ENCODE measurements around the gene NKX2-3.

The NKX2-3 gene

GRCh38 chr10:99532687-99533495, at the start of gene NKX2-3:
NKX2-3 (plus strand) TSS chr10:99532942; CDS start chr10:99533132, 190 bp downstream.
- no peak within 1 kb of the TSS for H3K4me3 ChIP-seq (ENCODE audit: low read depth, low read length)

GRCh38 chr10:99484626-99485581, 47.8 kb upstream of the NKX2-3 start:
- no peak overlapping the region for H3K4me3 ChIP-seq (ENCODE audit: low read depth, low read length)

- H3K4me3 ChIP-seq (ENCODE audit: low read depth, low read length), result no peak overlapping the region
Measured at GRCh38 chr10:99487125-99487807, 45.5 kb upstream of the NKX2-3 start.

- H3K4me3 ChIP-seq (ENCODE audit: low read depth, low read length), result no peak overlapping the region
Measured at GRCh38 chr10:99489271-99489670, 43.5 kb upstream of the NKX2-3 start.

- no peak overlapping the region for H3K4me3 ChIP-seq (ENCODE audit: low read depth, low read length)
Measured at GRCh38 chr10:99497343-99498025, 35.3 kb upstream of the NKX2-3 start.

GRCh38 chr10:99506416-99506815, 26.3 kb upstream of the NKX2-3 start:
- H3K4me3 ChIP-seq (ENCODE audit: low read depth, low read length), result no peak overlapping the region

GRCh38 chr10:99507265-99507664, 25.5 kb upstream of the NKX2-3 start:
- no peak overlapping the region for H3K4me3 ChIP-seq (ENCODE audit: low read depth, low read length)

- H3K4me3 ChIP-seq (ENCODE audit: low read depth, low read length), result no peak overlapping the region
Measured at GRCh38 chr10:99513061-99513460, 19.7 kb upstream of the NKX2-3 start.

- H3K4me3 ChIP-seq (ENCODE audit: low read depth, low read length), result no peak overlapping the region
Measured at GRCh38 chr10:99519690-99520039, 13.1 kb upstream of the NKX2-3 start.

- H3K4me3 ChIP-seq (ENCODE audit: low read depth, low read length), result no peak overlapping the region
Measured at GRCh38 chr10:99520040-99520846, 12.5 kb upstream of the NKX2-3 start.

GRCh38 chr10:99520847-99521764, 11.6 kb upstream of the NKX2-3 start:
- H3K4me3 ChIP-seq (ENCODE audit: low read depth, low read length), result no peak overlapping the region

- no peak overlapping the region for H3K4me3 ChIP-seq (ENCODE audit: low read depth, low read length)
Measured at GRCh38 chr10:99521765-99522469, 10.8 kb upstream of the NKX2-3 start.

- peak overlapping the region; percentile 17 for H3K4me3 ChIP-seq (ENCODE audit: low read depth, low read length)
Measured at GRCh38 chr10:99522470-99523250, 10.1 kb upstream of the NKX2-3 start.

GRCh38 chr10:99523251-99523773, 9.4 kb upstream of the NKX2-3 start:
- H3K4me3 ChIP-seq (ENCODE audit: low read depth, low read length), result peak overlapping the region; percentile 30

- no peak overlapping the region for H3K4me3 ChIP-seq (ENCODE audit: low read depth, low read length)
Measured at GRCh38 chr10:99524050-99524666, 8.6 kb upstream of the NKX2-3 start.

- no peak overlapping the region for H3K4me3 ChIP-seq (ENCODE audit: low read depth, low read length)
Measured at GRCh38 chr10:99524736-99525380, 7.9 kb upstream of the NKX2-3 start.

All from iPS-11a (cell line).